ENCODE results near the gene PPFIA2. TPM values are rescaled to one million over a fixed set of nuclear protein-coding genes. Genes with fewer than 3 reads are reported as not detected.

PPFIA2 gene
- total RNA-seq, 1 donor from 2014 or later = 1.1 TPM

DNA sequence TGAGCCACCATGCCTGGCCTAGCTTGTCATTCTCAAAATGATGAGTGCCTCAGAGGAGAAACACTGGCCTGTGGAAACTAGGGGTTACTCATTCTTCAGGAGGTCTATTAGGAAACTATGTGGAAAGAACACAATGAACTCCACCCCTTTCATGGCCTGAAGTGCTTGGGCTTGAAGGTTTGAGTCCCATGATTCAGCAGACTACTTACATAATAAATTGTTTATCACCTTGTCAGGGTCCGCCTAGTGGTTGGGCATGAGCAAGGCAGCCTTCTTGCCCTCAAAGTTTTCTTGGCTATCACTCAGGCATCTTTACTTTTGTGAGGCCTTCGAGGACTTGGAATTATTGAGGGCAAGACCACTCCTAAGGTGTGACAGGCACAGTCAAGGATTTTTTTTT lies 430.1 kb downstream of the PPFIA2 start:
- no peak for DNase-seq (ENCODE audit: low spot score in 2 of 2, unreplicated experiment in 2 of 2)
- Mint-ChIP-seq H3K4me3 (no peak overlapping the region), H3K36me3 (no peaks in the 10 kb centered on the region), H3K9me3 (no peaks in the 10 kb centered on the region), H3K27me3 (ENCODE audit: low read depth) (peaks cover 21% of the 10 kb centered on the region), H3K27ac (no peak overlapping the region), H3K4me1 (no peaks in the 10 kb centered on the region)
- TF ChIP-seq, protein P1, sequence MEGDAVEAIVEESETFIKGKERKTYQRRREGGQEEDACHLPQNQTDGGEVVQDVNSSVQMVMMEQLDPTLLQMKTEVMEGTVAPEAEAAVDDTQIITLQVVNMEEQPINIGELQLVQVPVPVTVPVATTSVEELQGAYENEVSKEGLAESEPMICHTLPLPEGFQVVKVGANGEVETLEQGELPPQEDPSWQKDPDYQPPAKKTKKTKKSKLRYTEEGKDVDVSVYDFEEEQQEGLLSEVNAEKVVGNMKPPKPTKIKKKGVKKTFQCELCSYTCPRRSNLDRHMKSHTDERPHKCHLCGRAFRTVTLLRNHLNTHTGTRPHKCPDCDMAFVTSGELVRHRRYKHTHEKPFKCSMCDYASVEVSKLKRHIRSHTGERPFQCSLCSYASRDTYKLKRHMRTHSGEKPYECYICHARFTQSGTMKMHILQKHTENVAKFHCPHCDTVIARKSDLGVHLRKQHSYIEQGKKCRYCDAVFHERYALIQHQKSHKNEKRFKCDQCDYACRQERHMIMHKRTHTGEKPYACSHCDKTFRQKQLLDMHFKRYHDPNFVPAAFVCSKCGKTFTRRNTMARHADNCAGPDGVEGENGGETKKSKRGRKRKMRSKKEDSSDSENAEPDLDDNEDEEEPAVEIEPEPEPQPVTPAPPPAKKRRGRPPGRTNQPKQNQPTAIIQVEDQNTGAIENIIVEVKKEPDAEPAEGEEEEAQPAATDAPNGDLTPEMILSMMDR (IDR thresholded peaks at IDR 0.05; ENCODE audit: unreplicated experiment) = peak; percentile 58

DNA sequence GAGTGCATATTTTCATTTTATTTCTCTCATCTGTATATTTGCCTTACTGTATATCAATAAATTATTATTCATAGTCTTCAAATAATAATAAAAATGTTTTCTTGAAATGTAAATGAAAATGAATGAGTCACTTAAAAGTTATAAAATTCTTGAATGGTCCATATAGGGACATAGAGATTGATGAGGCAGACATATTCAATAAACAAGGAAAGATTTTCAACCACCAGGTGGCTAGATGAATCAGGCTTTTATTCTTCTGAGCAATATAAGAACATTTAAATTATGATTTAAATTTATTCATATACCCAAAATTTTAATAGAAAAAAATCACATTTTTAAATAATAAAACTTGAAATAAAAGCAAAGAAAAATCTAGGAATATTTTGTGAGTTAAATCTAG lies 431.7 kb downstream of the PPFIA2 start:
- no peak for DNase-seq (ENCODE audit: low spot score in 2 of 2, unreplicated experiment in 2 of 2)
- Mint-ChIP-seq H3K27me3 (ENCODE audit: low read depth) (peaks cover 21% of the 10 kb centered on the region), H3K4me3 (no peak overlapping the region), H3K4me1 (no peaks in the 10 kb centered on the region), H3K9me3 (no peaks in the 10 kb centered on the region), H3K36me3 (no peaks in the 10 kb centered on the region), H3K27ac (no peak overlapping the region)
- TF ChIP-seq, protein P1 (IDR thresholded peaks at IDR 0.05; ENCODE audit: unreplicated experiment) = peak; percentile 25

DNA sequence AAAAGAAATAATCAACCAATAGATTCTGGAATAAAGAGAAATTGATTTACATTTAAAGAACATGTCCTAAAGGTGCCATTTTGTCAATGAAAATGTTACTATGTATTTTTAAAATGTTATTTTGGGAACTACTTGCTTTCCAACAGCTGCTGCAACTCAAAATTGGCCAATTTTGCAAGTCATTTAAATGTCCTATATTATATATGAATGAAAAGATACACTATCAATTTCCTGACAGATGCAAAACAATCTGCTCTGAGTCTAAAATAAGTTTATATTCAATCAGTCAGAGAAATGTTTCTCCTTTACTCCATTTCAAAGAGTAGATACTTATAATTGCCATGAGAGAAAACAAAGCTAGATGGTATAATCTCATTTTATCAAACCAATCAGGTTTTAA lies 434.1 kb downstream of the PPFIA2 start:
- Mint-ChIP-seq H3K9me3 (no peaks in the 10 kb centered on the region), H3K27me3 (ENCODE audit: low read depth) (peaks cover 19% of the 10 kb centered on the region), H3K4me3 (no peak overlapping the region), H3K27ac (no peak overlapping the region), H3K4me1 (no peaks in the 10 kb centered on the region), H3K36me3 (no peaks in the 10 kb centered on the region)
- no peak for DNase-seq (ENCODE audit: low spot score in 2 of 2, unreplicated experiment in 2 of 2)
- TF ChIP-seq, protein P1 (IDR thresholded peaks at IDR 0.05; ENCODE audit: unreplicated experiment) = no peak

DNA sequence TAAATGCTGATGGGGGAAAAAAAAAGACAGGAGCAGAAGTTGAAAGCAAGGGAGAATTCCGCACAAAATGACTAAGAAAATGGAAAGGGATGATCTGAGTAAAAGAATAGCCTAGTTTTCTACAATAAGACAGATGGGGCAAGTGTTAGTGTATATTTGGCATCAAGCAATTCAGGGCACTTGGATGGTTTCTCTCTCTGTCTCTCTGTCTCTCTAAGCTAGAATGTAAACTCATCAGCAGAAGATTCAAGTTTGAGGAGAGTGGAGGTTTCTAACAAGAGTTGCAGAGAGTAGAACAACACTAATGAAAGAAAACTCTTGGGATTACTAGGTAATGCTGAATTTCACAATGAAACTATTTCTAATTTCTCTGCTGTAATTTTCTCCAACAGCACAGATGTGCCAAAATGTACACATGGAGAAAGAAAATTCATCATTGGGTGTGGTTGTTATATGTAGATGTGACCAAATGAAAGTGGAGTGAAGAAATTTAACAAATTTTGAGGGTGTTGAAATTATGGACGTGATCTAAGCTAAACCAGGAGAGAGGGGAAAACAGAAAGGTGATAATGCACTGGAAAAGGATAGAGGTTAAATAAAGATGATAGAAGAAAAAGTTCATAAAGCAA lies 444.1 kb downstream of the PPFIA2 start:
- Mint-ChIP-seq H3K9me3 (no peaks in the 10 kb centered on the region), H3K4me3 (no peak overlapping the region), H3K27me3 (ENCODE audit: low read depth) (peaks cover 47% of the 10 kb centered on the region), H3K4me1 (no peaks in the 10 kb centered on the region), H3K36me3 (no peaks in the 10 kb centered on the region), H3K27ac (no peak overlapping the region)
- no peak for DNase-seq (ENCODE audit: low spot score in 2 of 2, unreplicated experiment in 2 of 2)
- TF ChIP-seq, protein P1 (IDR thresholded peaks at IDR 0.05; ENCODE audit: unreplicated experiment) = no peak

DNA sequence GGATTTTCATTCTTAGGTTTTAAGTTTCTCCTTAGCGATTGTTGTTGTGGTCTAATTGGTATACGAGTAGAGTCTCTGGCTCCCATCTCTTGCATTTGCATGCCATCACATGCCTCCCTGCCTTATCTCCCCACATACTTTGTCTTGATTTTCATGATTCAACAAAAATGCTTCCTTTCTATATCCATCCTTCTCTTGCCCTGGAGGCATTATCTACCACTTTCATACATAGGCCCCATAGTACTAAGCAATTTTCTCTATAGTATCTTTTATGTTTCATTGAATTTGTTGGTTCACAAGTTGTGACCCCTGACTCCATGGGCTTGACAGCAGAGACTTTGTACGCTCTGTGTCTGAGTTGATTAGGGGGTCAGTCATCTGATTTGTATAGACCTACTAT lies 455.2 kb downstream of the PPFIA2 start:
- Mint-ChIP-seq H3K36me3 (no peaks in the 10 kb centered on the region), H3K4me3 (no peak overlapping the region), H3K9me3 (no peaks in the 10 kb centered on the region), H3K27ac (no peak overlapping the region), H3K27me3 (ENCODE audit: low read depth) (peaks cover 25% of the 10 kb centered on the region), H3K4me1 (no peaks in the 10 kb centered on the region)
- DNase-seq (ENCODE audit: low spot score in 2 of 2, unreplicated experiment in 2 of 2) = no peak
- TF ChIP-seq, protein P1 (IDR thresholded peaks at IDR 0.05; ENCODE audit: unreplicated experiment) = no peak

DNA sequence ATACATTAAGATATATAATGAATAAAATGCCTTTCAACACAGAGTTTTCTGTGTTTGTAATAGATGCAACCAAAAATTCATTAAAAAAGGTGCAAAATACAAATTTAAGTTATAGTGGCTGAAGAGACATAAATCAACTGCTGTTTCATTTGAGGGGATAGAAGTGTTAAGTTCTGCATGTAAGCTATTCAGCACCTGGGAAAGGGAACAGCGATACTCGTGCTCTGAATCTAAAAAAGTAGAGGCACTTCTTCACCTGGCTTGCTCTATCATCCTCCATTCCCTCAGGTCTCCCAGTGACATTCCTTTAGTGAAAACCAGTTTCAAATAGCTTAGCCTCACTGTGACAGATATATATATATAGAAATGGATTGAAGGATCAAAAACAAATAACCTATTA lies 458.7 kb downstream of the PPFIA2 start:
- H3K27me3 Mint-ChIP-seq (ENCODE audit: low read depth) = peaks cover 13% of the 10 kb centered on the region
- H3K9me3 Mint-ChIP-seq = no peaks in the 10 kb centered on the region
- no peak overlapping the region for H3K4me3 Mint-ChIP-seq
- H3K36me3 Mint-ChIP-seq = no peaks in the 10 kb centered on the region
- no peak for DNase-seq (ENCODE audit: low spot score in 2 of 2, unreplicated experiment in 2 of 2)
- no peak overlapping the region for H3K27ac Mint-ChIP-seq
- H3K4me1 Mint-ChIP-seq = no peaks in the 10 kb centered on the region
- TF ChIP-seq, protein P1 (IDR thresholded peaks at IDR 0.05; ENCODE audit: unreplicated experiment) = no peak

All from mesothelial cell of epicardium (in vitro differentiated cells).